Breast epithelium (tissue), 4 donors: ENCODE measurements around the gene HIVEP3. TPM values are rescaled to one million over a fixed set of nuclear protein-coding genes. Genes with fewer than 3 reads are reported as not detected.
"Not testable (repeated sequence)": the region's sequence is repeated elsewhere in the genome, so short reads cannot be mapped to it uniquely, and the experiment has no call there.

Source experiments
- DNase-seq, 2 donors: peaks; one replicate each; pipeline ENCODE4 v3.0.0-alpha.2; 2019; ENCODE audit warnings: low spot score in 2 of 2
- H3K27ac ChIP-seq, 2 donors: fragments of 200-600 bp; sonication (generic) in 1 of 2; one replicate each; pipeline ENCODE4 v1.5.1; 2016 to 2019; ENCODE audit warnings: mild to moderate bottlenecking in 1 of 2
- H3K27me3 ChIP-seq, 2 donors: fragments of 200-600 bp; sonication (generic) in 1 of 2; one replicate each; pipeline versions ENCODE4 v1.5.1 to v1.6.0; 2017 to 2019; ENCODE audit warnings: control low read depth in 1 of 2, mild to moderate bottlenecking in 1 of 2
- H3K36me3 ChIP-seq: fragments of 200-600 bp; one replicate; pipeline ENCODE4 v1.5.1; 2019
- H3K4me1 ChIP-seq, 2 donors: fragments of 200-600 bp; sonication (generic); one replicate each; pipeline ENCODE4 v1.5.1; 2016 to 2019; ENCODE audit warnings: control low read depth in 1 of 2
- H3K4me3 ChIP-seq, 3 donors: fragments of 200-600 bp; sonication (generic); 1 replicate in 2 of 3; 2 replicates in 1 of 3; pipeline ENCODE4 v1.5.1; 2016 to 2019; ENCODE audit warnings: mild to moderate bottlenecking in 3 of 3, moderate library complexity in 2 of 3
- H3K9me3 ChIP-seq, 2 donors: fragments of 200-600 bp; sonication (generic) in 1 of 2; one replicate each; pipeline ENCODE4 v1.5.1; 2016 to 2019; ENCODE audit warnings: control low read depth in 1 of 2
- POLR2A ChIP-seq: fragments of 450-650 bp; IDR thresholded peaks from one replicate; pipeline ENCODE4 v1.6.1; 2016; ENCODE audit warnings: antibody characterized with exemption, mild to moderate bottlenecking, moderate library complexity
- POLR2AphosphoS5 ChIP-seq, 3 donors: sonication (generic); formaldehyde crosslinking; IDR thresholded peaks; one replicate each; pipeline ENCODE4 v1.6.1; 2017; ENCODE audit warnings: antibody characterized with exemption in 3 of 3
- intact Hi-C: fragments of 100-400 bp; cut with DNase I; formaldehyde crosslinking; loops from one replicate; pipeline ENCODE4 v1.15.1; 2023; ENCODE audit warnings: low total_unique reads
- total RNA-seq, 3 donors: library from RNA; depleted of rRNA; stranded (reverse); fragments of >200 nt; gene quantifications; one replicate each; pipeline ENCODE4 v1.1.0, GENCODE V29; 2016
- TF ChIP-seq, protein P1 (sequence below), 3 donors: fragments of 450-650 bp; IDR thresholded peaks; one replicate each; pipeline ENCODE4 v1.5.1; 2016 to 2017; ENCODE audit warnings: antibody characterized with exemption in 3 of 3, mild to moderate bottlenecking in 3 of 3, moderate library complexity in 3 of 3

HIVEP3 gene
- total RNA-seq, 3 donors from 2014 or later = 3.5 to 13.5 (median 9.2) TPM

DNA sequence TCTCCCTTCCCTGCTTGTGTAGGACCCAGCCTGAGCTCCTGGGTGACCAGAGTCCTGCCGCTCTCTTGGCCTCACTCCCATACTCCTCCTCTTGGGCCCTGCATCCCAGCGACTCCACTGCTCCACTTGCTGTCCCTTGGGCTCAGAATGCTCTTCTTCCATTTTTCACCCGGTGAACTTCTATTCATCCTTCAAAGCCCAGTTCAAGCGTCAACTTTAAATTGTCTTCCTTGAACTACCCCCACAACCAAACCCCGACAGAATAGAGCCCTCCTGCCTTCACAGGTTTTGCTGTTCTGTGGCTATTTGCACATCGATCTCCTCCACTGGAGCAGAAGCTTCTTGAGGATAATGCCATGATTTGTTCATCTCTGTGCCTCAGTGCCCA lies 218.9 kb downstream of the HIVEP3 start:
- intact Hi-C loops = no loop called here
- TF ChIP-seq POLR2AphosphoS5 (IDR thresholded peaks at IDR 0.05) = no peak
- TF ChIP-seq, protein P1, sequence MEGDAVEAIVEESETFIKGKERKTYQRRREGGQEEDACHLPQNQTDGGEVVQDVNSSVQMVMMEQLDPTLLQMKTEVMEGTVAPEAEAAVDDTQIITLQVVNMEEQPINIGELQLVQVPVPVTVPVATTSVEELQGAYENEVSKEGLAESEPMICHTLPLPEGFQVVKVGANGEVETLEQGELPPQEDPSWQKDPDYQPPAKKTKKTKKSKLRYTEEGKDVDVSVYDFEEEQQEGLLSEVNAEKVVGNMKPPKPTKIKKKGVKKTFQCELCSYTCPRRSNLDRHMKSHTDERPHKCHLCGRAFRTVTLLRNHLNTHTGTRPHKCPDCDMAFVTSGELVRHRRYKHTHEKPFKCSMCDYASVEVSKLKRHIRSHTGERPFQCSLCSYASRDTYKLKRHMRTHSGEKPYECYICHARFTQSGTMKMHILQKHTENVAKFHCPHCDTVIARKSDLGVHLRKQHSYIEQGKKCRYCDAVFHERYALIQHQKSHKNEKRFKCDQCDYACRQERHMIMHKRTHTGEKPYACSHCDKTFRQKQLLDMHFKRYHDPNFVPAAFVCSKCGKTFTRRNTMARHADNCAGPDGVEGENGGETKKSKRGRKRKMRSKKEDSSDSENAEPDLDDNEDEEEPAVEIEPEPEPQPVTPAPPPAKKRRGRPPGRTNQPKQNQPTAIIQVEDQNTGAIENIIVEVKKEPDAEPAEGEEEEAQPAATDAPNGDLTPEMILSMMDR (IDR thresholded peaks at IDR 0.05) = no peak
- TF ChIP-seq POLR2A = no peak

GRCh38 chr1:41698916-41699860 lies 219.5 kb downstream of the HIVEP3 start:
- Histone ChIP-seq H3K36me3 (no peaks in the 10 kb centered on the region), H3K9me3 (no peaks in the 10 kb centered on the region), H3K27ac (no peak overlapping the region), H3K4me1 (peaks cover 0 to 4% of the 10 kb centered on the region in 2 donors), H3K27me3 (no peaks in the 10 kb centered on the region), H3K4me3 (no peak overlapping the region)
- TF ChIP-seq POLR2A = no peak
- TF ChIP-seq POLR2AphosphoS5 (IDR thresholded peaks at IDR 0.05) = no peak
- TF ChIP-seq, protein P1 (IDR thresholded peaks at IDR 0.05) = no peak
- intact Hi-C loops = no loop called here
- DNase-seq = no peak

More for the DNA sequence above, 218.9 kb downstream of the HIVEP3 start:
- H3K27ac ChIP-seq = no peak overlapping the region
- H3K9me3 ChIP-seq = no peaks in the 10 kb centered on the region
- H3K4me3 ChIP-seq = no peak overlapping the region
- no peaks in the 10 kb centered on the region for H3K36me3 ChIP-seq
- H3K27me3 ChIP-seq = no peaks in the 10 kb centered on the region
- H3K4me1 ChIP-seq = peaks cover 0 to 4% of the 10 kb centered on the region in 2 donors
- DNase-seq = no peak

DNA sequence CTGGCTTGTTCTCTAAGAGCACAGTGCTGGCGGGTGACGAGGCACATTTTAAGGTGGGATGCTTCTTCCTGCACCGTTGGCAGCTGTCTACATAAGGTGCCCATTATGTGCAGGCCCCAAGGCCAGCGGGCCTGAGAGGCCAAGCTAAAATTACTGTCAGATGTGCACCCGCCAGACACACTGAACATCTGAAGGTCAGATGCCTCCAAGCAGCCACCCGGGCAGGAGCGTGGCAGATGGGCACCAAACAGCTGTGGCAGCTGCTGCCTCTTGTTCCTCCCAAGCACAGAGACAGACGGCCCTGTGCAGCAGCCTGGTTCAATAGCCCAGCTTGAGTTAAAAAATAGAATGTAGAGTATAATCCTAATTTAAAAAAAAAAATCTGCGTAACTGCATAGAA lies 222.3 kb downstream of the HIVEP3 start:
- DNase-seq = no peak
- no peaks in the 10 kb centered on the region for H3K36me3 ChIP-seq
- H3K4me1 ChIP-seq = peaks cover 0 to 4% of the 10 kb centered on the region in 2 donors
- intact Hi-C loops = no loop called here
- no peak overlapping the region for H3K4me3 ChIP-seq
- no peaks in the 10 kb centered on the region for H3K9me3 ChIP-seq
- H3K27me3 ChIP-seq = no peaks in the 10 kb centered on the region
- no peak for TF ChIP-seq POLR2AphosphoS5 (IDR thresholded peaks at IDR 0.05)
- TF ChIP-seq POLR2A = no peak
- H3K27ac ChIP-seq = no peak overlapping the region

DNA sequence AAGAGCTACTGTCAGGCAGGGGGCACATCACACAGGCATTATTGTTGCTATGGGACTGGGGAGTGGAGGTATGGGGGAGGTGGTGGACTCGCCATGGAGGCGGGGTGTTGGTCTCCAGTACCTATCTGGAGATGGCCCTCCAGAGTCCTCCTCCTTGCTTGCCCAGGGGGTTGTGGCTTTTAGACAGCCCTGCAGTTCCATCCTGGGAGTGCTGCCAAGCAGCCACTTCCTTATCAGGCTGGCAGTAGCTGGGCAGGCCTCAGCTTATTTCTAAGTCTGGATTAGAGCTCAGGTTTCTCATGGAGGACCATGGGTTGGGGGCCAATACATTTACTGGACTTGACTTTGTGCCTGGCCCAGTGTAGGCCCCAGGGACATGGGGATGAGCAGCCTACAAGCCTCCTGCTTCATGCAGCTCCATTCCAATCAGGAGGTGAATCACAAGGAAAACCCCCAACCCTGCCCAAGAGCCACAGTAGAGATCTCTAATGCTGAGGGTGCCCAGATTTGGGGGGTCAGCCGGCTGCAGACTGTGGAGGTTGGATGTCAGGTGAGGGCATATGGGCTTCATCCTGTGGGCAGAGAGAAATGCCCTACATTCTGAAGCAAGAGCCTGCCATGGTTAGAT lies 223.5 kb downstream of the HIVEP3 start:
- Histone ChIP-seq H3K4me1 (peaks cover 0 to 4% of the 10 kb centered on the region in 2 donors), H3K36me3 (no peaks in the 10 kb centered on the region), H3K4me3 (no peak overlapping the region), H3K9me3 (no peaks in the 10 kb centered on the region), H3K27me3 (no peaks in the 10 kb centered on the region), H3K27ac (peak overlapping the region in 1 of 2 donors; percentile 10)
- no peak for TF ChIP-seq POLR2AphosphoS5 (IDR thresholded peaks at IDR 0.05)
- TF ChIP-seq POLR2A = no peak
- TF ChIP-seq, protein P1 (IDR thresholded peaks at IDR 0.05) = no peak
- intact Hi-C loops = no loop called here
- no peak for DNase-seq

GRCh38 chr1:41691966-41692365 lies 226.8 kb downstream of the HIVEP3 start:
- intact Hi-C loops = not testable (repeated sequence)

GRCh38 chr1:41691424-41691823 lies 227.3 kb downstream of the HIVEP3 start:
- no peaks in the 10 kb centered on the region for H3K36me3 ChIP-seq
- TF ChIP-seq POLR2A (no peak), POLR2AphosphoS5 (IDR thresholded peaks at IDR 0.05) (no peak)
- TF ChIP-seq, protein P1 (IDR thresholded peaks at IDR 0.05) = no peak
- H3K4me3 ChIP-seq = no peak overlapping the region
- H3K27me3 ChIP-seq = no peaks in the 10 kb centered on the region
- no peak for DNase-seq
- peaks cover 0 to 4% of the 10 kb centered on the region in 2 donors for H3K4me1 ChIP-seq
- intact Hi-C loops = no loop called here
- H3K27ac ChIP-seq = no peak overlapping the region
- no peaks in the 10 kb centered on the region for H3K9me3 ChIP-seq

More at GRCh38 chr1:41691966-41692365, 226.8 kb downstream of the HIVEP3 start:
- H3K4me3 ChIP-seq, DNase-seq, H3K9me3 ChIP-seq, H3K4me1 ChIP-seq, H3K27ac ChIP-seq, H3K27me3 ChIP-seq, H3K36me3 ChIP-seq: not testable (repeated sequence)
